ENCODE results near the gene FOXP1.

DNA sequence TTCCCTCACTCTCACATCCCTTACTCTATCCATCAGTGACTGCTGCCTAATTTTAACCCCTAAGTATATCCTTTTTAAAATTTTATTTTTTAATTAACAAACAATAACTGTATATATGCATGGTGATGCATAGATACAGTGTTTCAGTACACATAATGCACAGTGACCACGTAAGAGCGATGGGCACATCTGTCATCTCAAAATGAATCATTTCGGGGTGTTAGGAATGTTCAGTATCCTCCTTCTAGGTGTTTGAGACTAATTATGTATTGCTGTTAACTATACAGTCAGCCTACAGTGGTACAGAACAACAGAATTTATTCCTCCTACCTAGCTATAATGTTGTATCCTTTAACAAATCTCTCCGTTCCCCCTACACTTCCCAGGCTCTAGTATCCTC, 307.0 kb downstream of the FOXP1 start:
- TF ChIP-seq POLR2AphosphoS5 (IDR thresholded peaks at IDR 0.05; ENCODE audit: low read depth, low read length) (no peak), POLR2A (IDR thresholded peaks at IDR 0.05; ENCODE audit: low read depth, low read length) (no peak)

Measured in GM12892 (cell line).